B cell (primary cell): Measurements from ENCODE around the gene ARHGEF26. TPM values are rescaled to one million over a fixed set of nuclear protein-coding genes. Genes with fewer than 3 reads are reported as not detected.
A peak's percentile ranks its signal among the peaks of the same experiment; 100 is the strongest.

Experiments
- ATAC-seq: fragments of 200-7000 bp; cut with Tn5 transposase; one replicate; pipeline ENCODE4 v1.10.0; 2021; ENCODE audit warnings: low read depth, mild to moderate bottlenecking, moderate number of reproducible peaks, moderate library complexity
- CTCF ChIA-PET: fragments of 350-600 bp; sonication (Branson Sonifier 250); formaldehyde crosslinking; loops from one replicate; lab custom pipeline; 2021; ENCODE audit warnings: antibody characterized with exemption, inconsistent platforms; lab: Charles Lee
- POLR2A ChIA-PET: fragments of 350-600 bp; sonication (Branson Sonifier 250); formaldehyde crosslinking; loops from one replicate; lab custom pipeline; 2021; ENCODE audit warnings: antibody characterized with exemption; lab: Charles Lee
- DNase-seq: peaks from one replicate; pipeline ENCODE4 v3.0.0; 2013
- H2AFZ ChIP-seq: 2 replicates; pipeline ENCODE4 v1.6.1; 2012; ENCODE audit warnings: mild to moderate bottlenecking, low read depth, low read length; ENCODE audit not compliant: insufficient read depth, poor library complexity, severe bottlenecking
- H3K27ac ChIP-seq, 2 donors: 1 replicate in 1 of 2; 2 replicates in 1 of 2; pipeline ENCODE4 v1.5.1; 2012 to 2013; ENCODE audit warnings: low read length in 2 of 2, mild to moderate bottlenecking in 2 of 2, moderate library complexity in 1 of 2
- H3K27me3 ChIP-seq, 4 experiments: fragments of 200-600 bp in 1 of 4; sonication (generic) in 1 of 4; replicated peaks in 1 of 4; 1 replicate in 2 of 4; 2 replicates in 2 of 4; pipeline versions ENCODE4 v1.6.1 to v1.7.0; 2013 to 2016; ENCODE audit warnings: low read length in 3 of 4, mild to moderate bottlenecking in 2 of 4, mixed read lengths in 1 of 4, moderate library complexity in 1 of 4; ENCODE audit not compliant: insufficient read depth in 4 of 4, control insufficient read depth in 3 of 4; ENCODE audit errors: control extremely low read depth in 1 of 4
- H3K36me3 ChIP-seq, 2 experiments: replicated peaks in 1 of 2; 1 replicate in 1 of 2; 2 replicates in 1 of 2; pipeline versions ENCODE4 v1.6.1 to v1.7.1; 2013; ENCODE audit warnings: low read length in 1 of 2; ENCODE audit not compliant: insufficient read depth in 2 of 2, control insufficient read depth in 1 of 2; ENCODE audit errors: control extremely low read depth in 1 of 2, extremely low read depth in 1 of 2
- H3K4me1 ChIP-seq, 2 donors: fragments of 200-600 bp in 1 of 2; sonication (generic) in 1 of 2; 1 replicate in 1 of 2; 2 replicates in 1 of 2; pipeline versions ENCODE4 v1.5.1 to v1.6.1; 2013 to 2017; ENCODE audit warnings: low read length in 2 of 2; ENCODE audit not compliant: control insufficient read depth in 2 of 2, insufficient read depth in 2 of 2
- H3K4me2 ChIP-seq: replicated peaks from 2 replicates; pipeline ENCODE3; 2012; ENCODE audit warnings: mild to moderate bottlenecking, low read depth, low read length; ENCODE audit not compliant: poor library complexity, severe bottlenecking
- H3K4me3 ChIP-seq, 5 experiments: fragments of 200-600 bp in 1 of 5; sonication (generic) in 1 of 5; 1 replicate in 3 of 5; 2 replicates in 2 of 5; pipeline versions ENCODE4 v1.5.1 to v1.7.0; 2011 to 2016; ENCODE audit warnings: low read length in 4 of 5, mild to moderate bottlenecking in 4 of 5, low read depth in 2 of 5, control low read depth in 1 of 5, moderate library complexity in 1 of 5; ENCODE audit not compliant: insufficient read depth in 1 of 5; ENCODE audit errors: control extremely low read depth in 1 of 5, extremely low read depth in 1 of 5
- H3K79me2 ChIP-seq: fragments of 200-600 bp; sonication (generic); one replicate; pipeline ENCODE4 v1.6.0; 2016; ENCODE audit warnings: low read length; ENCODE audit not compliant: control insufficient read depth, insufficient read depth
- H3K9ac ChIP-seq: fragments of 200-600 bp; sonication (generic); 2 replicates; pipeline ENCODE4 v1.6.1; 2017; ENCODE audit warnings: mild to moderate bottlenecking, low read length, moderate library complexity
- H3K9me3 ChIP-seq, 3 donors: one replicate each; pipeline versions ENCODE4 v1.6.1 to v1.7.1; 2013; ENCODE audit warnings: low read length in 2 of 3; ENCODE audit not compliant: control insufficient read depth in 2 of 3, insufficient read depth in 1 of 3; ENCODE audit errors: control extremely low read depth in 1 of 3
- H4K20me1 ChIP-seq: 2 replicates; pipeline ENCODE4 v1.6.0; 2012; ENCODE audit warnings: mild to moderate bottlenecking, low read length; ENCODE audit not compliant: insufficient read depth, control insufficient read depth, poor library complexity, severe bottlenecking
- H3K27ac Mint-ChIP-seq: one replicate; pipeline ENCODE4 v1.8.0; 2021; ENCODE audit warnings: mixed read lengths
- H3K27me3 Mint-ChIP-seq: one replicate; pipeline ENCODE4 v1.8.0; 2021; ENCODE audit warnings: mixed read lengths
- H3K4me1 Mint-ChIP-seq: one replicate; pipeline ENCODE4 v1.8.0; 2021; ENCODE audit warnings: mixed read lengths
- H3K4me3 Mint-ChIP-seq: one replicate; pipeline ENCODE4 v1.8.0; 2021; ENCODE audit warnings: mixed read lengths
- H3K9me3 Mint-ChIP-seq: one replicate; pipeline ENCODE4 v1.8.0; 2022; ENCODE audit warnings: mixed read lengths; ENCODE audit not compliant: insufficient read depth
- EZH2 ChIP-seq: IDR thresholded peaks from 2 replicates; pipeline ENCODE4 v1.6.1; 2012; ENCODE audit warnings: borderline replicate concordance, low read depth, mild to moderate bottlenecking, moderate library complexity, low read length; ENCODE audit not compliant: insufficient read depth, poor library complexity, severe bottlenecking
- WGBS: methylation state at CpG from one replicate; pipeline ENCODE4 v1.1.5; 2013; ENCODE audit warnings: missing lambda C conversion rate; ENCODE audit not compliant: insufficient coverage; 5-methylcytosine and 5-hydroxymethylcytosine counted together
- intact Hi-C: fragments of 100-400 bp; cut with micrococcal nuclease; formaldehyde crosslinking; loops from one replicate; pipeline ENCODE4 v1.10.0; 2022
- polyA plus RNA-seq: library from polyadenylated mRNA; depleted of rRNA; stranded (reverse); fragments of >200 nt; gene quantifications from 2 replicates; pipeline ENCODE4 v1.2.3, GENCODE V29; 2012
- total RNA-seq, 2 donors: library from RNA; stranded (reverse); fragments of 120-200 nt in 1 of 2; gene quantifications; 1 replicate in 1 of 2; 2 replicates in 1 of 2; pipeline versions ENCODE4 v1.2.3 to v1.2.4, GENCODE V29; 2013 to 2022
- TF ChIP-seq, protein P1 (sequence below): fragments of 200-600 bp; IDR thresholded peaks from one replicate; pipeline ENCODE4 v1.8.0; 2022; ENCODE audit warnings: antibody characterized with exemption, mild to moderate bottlenecking

The ARHGEF26 gene
- total and polyA plus RNA-seq, 2 donors (not counting 1 experiment from before 2014, with no cell fraction given): not detected

DNA sequence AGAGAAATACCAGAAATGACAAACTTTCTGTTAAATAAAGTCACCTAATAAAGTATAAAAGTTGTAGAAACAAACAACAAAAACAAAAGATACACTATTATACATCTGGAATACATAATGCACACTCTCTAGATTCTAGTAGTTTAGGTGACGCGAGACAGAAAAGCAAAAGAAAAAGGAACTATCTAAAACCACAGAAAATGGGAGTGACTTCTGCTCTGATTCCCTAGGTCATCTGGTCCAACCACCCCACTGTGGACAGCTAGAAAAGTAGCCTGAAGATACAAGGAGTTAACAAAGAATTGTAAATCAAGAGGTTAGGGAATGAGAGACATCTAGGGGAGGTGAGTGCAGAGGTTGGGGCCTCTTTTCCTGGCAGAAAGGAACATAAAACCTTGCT is 164.0 kb downstream of the ARHGEF26 start:
- TF ChIP-seq, protein P1, sequence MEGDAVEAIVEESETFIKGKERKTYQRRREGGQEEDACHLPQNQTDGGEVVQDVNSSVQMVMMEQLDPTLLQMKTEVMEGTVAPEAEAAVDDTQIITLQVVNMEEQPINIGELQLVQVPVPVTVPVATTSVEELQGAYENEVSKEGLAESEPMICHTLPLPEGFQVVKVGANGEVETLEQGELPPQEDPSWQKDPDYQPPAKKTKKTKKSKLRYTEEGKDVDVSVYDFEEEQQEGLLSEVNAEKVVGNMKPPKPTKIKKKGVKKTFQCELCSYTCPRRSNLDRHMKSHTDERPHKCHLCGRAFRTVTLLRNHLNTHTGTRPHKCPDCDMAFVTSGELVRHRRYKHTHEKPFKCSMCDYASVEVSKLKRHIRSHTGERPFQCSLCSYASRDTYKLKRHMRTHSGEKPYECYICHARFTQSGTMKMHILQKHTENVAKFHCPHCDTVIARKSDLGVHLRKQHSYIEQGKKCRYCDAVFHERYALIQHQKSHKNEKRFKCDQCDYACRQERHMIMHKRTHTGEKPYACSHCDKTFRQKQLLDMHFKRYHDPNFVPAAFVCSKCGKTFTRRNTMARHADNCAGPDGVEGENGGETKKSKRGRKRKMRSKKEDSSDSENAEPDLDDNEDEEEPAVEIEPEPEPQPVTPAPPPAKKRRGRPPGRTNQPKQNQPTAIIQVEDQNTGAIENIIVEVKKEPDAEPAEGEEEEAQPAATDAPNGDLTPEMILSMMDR: no peak
- no peak for TF ChIP-seq EZH2
- Histone ChIP-seq H3K36me3 (peaks cover 21 to 75% of the 10 kb centered on the region in 2 experiments), H2AFZ (no peak overlapping the region), H3K9me3 (no peaks in the 10 kb centered on the region), H3K4me1 (no peaks in the 10 kb centered on the region), H3K4me2 (no peak overlapping the region), H3K27me3 (no peaks in the 10 kb centered on the region), H4K20me1 (no peaks in the 10 kb centered on the region), H3K4me3 (no peak overlapping the region), H3K79me2 (peaks cover under 1% of the 10 kb centered on the region), H3K27ac (peak overlapping the region in 1 of 2 donors; percentile 26), H3K9ac (no peak overlapping the region)
- CTCF ChIA-PET: no interaction called here
- DNase-seq: no peak
- intact Hi-C loops: loop anchor here (5.0 kb wide), 1 partner anchor 37 kb away; the partner anchor contains the start of gene DHX36
- no peak for ATAC-seq
- WGBS: no CpG with 5 or more reads among the region's 2 CpGs
- Mint-ChIP-seq H3K4me3 (no peak overlapping the region), H3K9me3 (no peaks in the 10 kb centered on the region), H3K27me3 (no peaks in the 10 kb centered on the region), H3K27ac (peak overlapping the region; percentile 56), H3K4me1 (peaks cover 5% of the 10 kb centered on the region)
- POLR2A ChIA-PET: no interaction called here

DNA sequence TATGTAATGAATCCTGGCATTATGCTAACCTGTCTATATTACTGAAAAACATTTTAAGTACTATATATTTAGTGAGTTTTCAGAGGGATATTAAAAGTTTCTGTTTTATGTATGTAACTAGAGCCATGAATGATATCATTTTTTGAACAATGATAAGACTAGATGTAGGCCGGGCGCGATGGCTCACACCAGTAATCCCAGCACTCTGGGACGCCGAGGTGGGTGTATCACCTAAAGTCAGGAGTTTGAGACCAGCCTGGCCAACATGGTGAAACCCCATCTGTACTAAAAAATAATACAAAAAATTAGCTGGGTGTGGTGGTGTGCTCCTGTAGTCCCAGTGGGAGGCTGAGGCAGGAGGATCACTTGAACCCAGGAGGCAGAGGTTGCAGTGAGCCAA is 169.0 kb downstream of the ARHGEF26 start:
- Mint-ChIP-seq H3K9me3 (no peaks in the 10 kb centered on the region), H3K4me3 (no peak overlapping the region), H3K4me1 (peaks cover 4% of the 10 kb centered on the region), H3K27ac (no peak overlapping the region), H3K27me3 (no peaks in the 10 kb centered on the region)
- ChIA-PET POLR2A (no interaction called here), CTCF (no interaction called here)
- H3K79me2 ChIP-seq: peaks cover 3% of the 10 kb centered on the region
- WGBS: no CpG with 5 or more reads among the region's 5 CpGs
- intact Hi-C loops: no loop called here
- DNase-seq (no peak), ATAC-seq (no peak)
- H3K4me3 ChIP-seq: no peak overlapping the region
- TF ChIP-seq EZH2: no peak
- TF ChIP-seq, protein P1: no peak
- H3K9me3 ChIP-seq: no peaks in the 10 kb centered on the region
- H2AFZ ChIP-seq: no peak overlapping the region
- no peak overlapping the region for H3K4me2 ChIP-seq
- H3K27me3 ChIP-seq: no peaks in the 10 kb centered on the region
- no peaks in the 10 kb centered on the region for H3K4me1 ChIP-seq
- H4K20me1 ChIP-seq: no peaks in the 10 kb centered on the region
- no peak overlapping the region for H3K9ac ChIP-seq
- H3K36me3 ChIP-seq: peaks cover 22 to 76% of the 10 kb centered on the region in 2 experiments
- H3K27ac ChIP-seq: no peak overlapping the region
